Measurements from ENCODE around the gene MED12L.

DNA sequence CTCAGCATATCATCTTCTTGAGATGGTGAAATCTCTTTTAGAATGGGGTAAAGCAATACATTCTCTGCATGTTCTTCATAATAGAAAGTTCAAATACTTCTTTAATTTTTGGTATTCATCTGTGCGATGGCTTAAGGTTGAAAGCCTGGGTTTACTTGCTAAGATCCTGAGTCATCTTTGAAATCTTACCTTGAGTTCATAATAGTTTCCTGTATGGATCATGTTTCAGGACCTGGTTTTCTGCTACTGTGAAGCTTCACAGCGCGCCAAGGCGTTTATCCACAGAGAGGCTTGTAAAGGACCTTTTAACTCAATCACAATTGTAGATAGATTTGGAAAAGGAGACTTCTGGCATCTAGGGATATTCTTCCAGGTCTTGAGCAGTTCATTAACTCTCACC, 39.0 kb downstream of the MED12L start:
- no peak for TF ChIP-seq CTCF (IDR thresholded peaks at IDR 0.05)
- no peak for TF ChIP-seq POLR2A (IDR thresholded peaks at IDR 0.05)

All from breast epithelium (tissue), 3 donors.